Stimulated activated CD8-positive, alpha-beta memory T cell treated with anti-CD3 and anti-CD28 coated beads, Interleukin-12 subunit alpha, Interleukin-12 subunit beta, amount 100 ng/mL, for 24 hours (primary cell): ENCODE data around the gene CNDP1.

ENCODE experiments used
- DNase-seq: peaks from one replicate; pipeline ENCODE4 v3.0.0-alpha.2; 2020; ENCODE audit errors: extremely low read depth

Gene CNDP1

GRCh38 chr18:74506448-74507084 is 27.7 kb upstream of the CNDP1 start:
- DNase-seq, result no peak

- DNase-seq, result no peak
These were observed 27.0 kb upstream of the CNDP1 start for GRCh38 chr18:74507097-74507881.

DNA sequence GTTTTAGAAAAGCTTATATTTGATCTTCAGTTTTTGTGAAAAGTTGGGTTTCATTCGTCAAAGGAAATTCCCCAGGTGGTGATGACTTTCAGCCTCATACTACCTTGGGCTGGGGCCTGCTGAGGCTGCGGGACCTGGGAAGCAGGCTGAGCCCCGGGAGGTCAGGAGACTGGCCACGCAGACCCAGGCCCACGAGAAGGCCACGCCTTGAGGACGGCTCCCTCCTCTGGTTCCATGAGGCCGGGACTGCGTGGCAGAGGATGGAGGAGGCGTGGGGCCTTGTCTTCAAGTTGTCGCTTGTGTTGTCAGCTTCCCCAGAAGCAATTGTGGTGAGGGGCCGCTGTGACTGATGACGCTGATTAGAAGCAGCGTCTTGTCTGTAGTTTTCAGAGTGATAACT is 26.4 kb upstream of the CNDP1 start:
- no peak for DNase-seq

DNA sequence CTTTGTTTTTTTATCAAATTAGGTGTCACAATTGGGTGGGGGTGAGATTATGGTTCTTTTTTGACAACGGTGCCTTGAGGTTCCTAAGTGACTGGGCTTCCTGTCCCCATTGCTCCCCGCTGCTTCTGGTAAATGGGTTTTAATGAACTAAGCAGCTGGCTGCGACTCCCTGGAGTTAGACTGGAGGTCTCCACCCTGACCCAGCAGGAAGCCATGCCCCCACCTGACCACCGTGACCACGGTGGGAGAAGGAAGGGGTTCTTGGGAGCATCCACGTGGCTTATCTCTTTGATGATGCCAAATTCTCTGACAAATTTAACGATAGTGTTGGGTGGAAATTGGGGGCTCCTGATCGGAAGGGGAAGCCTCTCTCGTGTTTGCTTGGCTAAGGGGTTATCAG is 25.9 kb upstream of the CNDP1 start:
- no peak for DNase-seq

- no peak for DNase-seq
These were observed 25.5 kb upstream of the CNDP1 start for GRCh38 chr18:74508821-74509225.

GRCh38 chr18:74509856-74510769 is 24.2 kb upstream of the CNDP1 start:
- DNase-seq, result no peak

- DNase-seq, result no peak
These were observed 23.6 kb upstream of the CNDP1 start for GRCh38 chr18:74510770-74511095.

DNA sequence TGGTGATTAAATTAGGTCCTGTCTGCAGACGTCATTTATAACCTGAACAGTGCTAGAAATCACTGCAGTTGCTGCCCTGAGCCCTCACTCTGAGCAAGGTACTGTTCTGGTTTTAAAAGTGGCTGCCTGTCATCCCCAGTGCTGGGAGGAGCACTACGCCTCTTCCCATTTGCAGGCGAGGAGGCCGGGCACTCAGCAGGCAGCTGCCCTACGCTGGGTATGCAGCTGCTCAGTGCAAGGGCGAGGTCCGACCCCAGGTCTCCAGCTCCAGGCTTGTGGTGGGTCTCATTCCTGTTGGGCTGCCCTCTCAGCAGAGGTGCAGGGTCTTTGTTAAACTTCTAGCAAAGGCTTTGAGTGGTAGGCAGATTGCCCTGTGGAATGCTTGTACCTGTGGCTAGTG is 22.5 kb upstream of the CNDP1 start:
- DNase-seq, result no peak

GRCh38 chr18:74512321-74513053 is 21.8 kb upstream of the CNDP1 start:
- DNase-seq, result no peak

DNA sequence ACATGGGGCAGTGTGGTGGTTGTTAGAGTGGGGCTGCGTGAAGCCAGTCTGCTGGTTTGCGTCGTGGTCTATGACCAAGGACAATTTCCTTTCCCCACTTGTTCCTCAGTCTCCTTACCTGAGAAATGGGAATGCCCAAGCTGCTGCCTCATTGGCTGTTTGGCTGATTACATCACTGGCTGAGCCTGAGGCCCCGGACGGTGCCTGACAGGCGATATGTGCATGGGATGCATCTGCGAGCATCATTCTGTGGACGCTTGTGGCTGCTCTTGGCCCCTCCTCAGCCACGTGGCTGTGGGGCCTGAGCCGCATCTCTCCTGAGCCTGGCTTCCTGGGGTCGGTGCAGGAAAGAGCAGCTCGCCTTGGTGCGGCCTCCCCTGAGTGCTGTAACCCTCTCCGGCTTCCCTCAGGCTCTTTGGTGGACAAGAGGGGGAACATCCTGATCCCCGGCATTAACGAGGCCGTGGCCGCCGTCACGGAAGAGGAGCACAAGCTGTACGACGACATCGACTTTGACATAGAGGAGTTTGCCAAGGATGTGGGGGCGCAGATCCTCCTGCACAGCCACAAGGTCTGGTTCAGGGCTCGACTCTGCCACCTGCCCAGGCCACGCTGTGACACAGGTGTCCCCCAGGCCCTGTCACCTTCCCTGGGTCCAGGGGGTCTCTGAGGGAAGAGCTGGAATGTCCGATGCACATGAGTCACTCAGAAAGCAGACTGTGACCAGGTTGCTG is 21.0 kb upstream of the CNDP1 start:
- DNase-seq, result no peak

DNA sequence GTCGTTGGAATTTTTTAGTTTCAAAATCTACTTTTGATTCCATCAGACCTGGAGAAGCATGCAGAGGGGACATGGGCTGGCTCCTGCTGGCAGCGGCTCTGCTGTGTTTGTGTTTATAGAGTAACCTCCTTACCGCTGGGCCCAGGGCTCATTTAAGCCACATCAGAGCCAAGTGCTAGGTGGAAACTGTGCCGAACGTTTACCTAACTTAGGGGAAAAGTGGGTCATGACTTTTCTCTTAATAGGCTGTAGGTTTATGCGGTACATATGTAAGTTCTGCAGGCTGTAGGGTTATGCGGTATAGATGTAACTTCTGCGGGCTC is 20.5 kb upstream of the CNDP1 start:
- DNase-seq, result no peak

- no peak for DNase-seq
These were observed 19.3 kb upstream of the CNDP1 start for GRCh38 chr18:74514860-74515495.

GRCh38 chr18:74515620-74516231 is 18.6 kb upstream of the CNDP1 start:
- DNase-seq, result no peak

- no peak for DNase-seq
These were observed 17.7 kb upstream of the CNDP1 start for GRCh38 chr18:74516271-74517235.

- DNase-seq, result no peak
These were observed 17.1 kb upstream of the CNDP1 start for GRCh38 chr18:74517236-74517630.

- DNase-seq, result no peak
These were observed 15.6 kb upstream of the CNDP1 start for GRCh38 chr18:74518456-74519295.

GRCh38 chr18:74519320-74520095 is 14.8 kb upstream of the CNDP1 start:
- no peak for DNase-seq
